ENCODE measurements around the gene DPF3. TPM values are rescaled to one million over a fixed set of nuclear protein-coding genes. Genes with fewer than 3 reads are reported as not detected.

DPF3 gene
- total and polyA plus RNA-seq, 2 donors from 2014 or later, result 2.3 to 2.8 TPM

- no peak overlapping the region for H3K27ac ChIP-seq (ENCODE audit: low read depth in 2 of 2, low read length in 2 of 2)
- FAIRE-seq (no peak), DNase-seq (no peak)
- H3K4me3 ChIP-seq (ENCODE audit: low read length in 3 of 3), result no peak overlapping the region
- H3K4me1 ChIP-seq (ENCODE audit: control insufficient read depth in 2 of 3, insufficient read depth in 2 of 3, low read depth in 1 of 3, low read length in 3 of 3), result no peaks in the 10 kb centered on the region
- no peaks in the 10 kb centered on the region for H3K9me3 ChIP-seq (ENCODE audit: control insufficient read depth in 2 of 3, insufficient read depth in 1 of 3, low read length in 3 of 3)
- no peaks in the 10 kb centered on the region for H3K36me3 ChIP-seq (ENCODE audit: control insufficient read depth in 2 of 3, insufficient read depth in 3 of 3, low read length in 3 of 3)
- intact Hi-C loops (cut with DNase I), result no loop called here
- no peak overlapping the region for H3K9ac ChIP-seq (ENCODE audit: low read length in 3 of 3)
- TF ChIP-seq, protein P1, sequence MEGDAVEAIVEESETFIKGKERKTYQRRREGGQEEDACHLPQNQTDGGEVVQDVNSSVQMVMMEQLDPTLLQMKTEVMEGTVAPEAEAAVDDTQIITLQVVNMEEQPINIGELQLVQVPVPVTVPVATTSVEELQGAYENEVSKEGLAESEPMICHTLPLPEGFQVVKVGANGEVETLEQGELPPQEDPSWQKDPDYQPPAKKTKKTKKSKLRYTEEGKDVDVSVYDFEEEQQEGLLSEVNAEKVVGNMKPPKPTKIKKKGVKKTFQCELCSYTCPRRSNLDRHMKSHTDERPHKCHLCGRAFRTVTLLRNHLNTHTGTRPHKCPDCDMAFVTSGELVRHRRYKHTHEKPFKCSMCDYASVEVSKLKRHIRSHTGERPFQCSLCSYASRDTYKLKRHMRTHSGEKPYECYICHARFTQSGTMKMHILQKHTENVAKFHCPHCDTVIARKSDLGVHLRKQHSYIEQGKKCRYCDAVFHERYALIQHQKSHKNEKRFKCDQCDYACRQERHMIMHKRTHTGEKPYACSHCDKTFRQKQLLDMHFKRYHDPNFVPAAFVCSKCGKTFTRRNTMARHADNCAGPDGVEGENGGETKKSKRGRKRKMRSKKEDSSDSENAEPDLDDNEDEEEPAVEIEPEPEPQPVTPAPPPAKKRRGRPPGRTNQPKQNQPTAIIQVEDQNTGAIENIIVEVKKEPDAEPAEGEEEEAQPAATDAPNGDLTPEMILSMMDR (IDR thresholded peaks at IDR 0.05; ENCODE audit: borderline replicate concordance, extremely low read depth, insufficient read depth), result no peak
- H3K27me3 ChIP-seq (ENCODE audit: control insufficient read depth, insufficient read depth, low read length), result no peaks in the 10 kb centered on the region
Observed at GRCh38 chr14:72603639-72604038, 290.3 kb downstream of the DPF3 start.

DNA sequence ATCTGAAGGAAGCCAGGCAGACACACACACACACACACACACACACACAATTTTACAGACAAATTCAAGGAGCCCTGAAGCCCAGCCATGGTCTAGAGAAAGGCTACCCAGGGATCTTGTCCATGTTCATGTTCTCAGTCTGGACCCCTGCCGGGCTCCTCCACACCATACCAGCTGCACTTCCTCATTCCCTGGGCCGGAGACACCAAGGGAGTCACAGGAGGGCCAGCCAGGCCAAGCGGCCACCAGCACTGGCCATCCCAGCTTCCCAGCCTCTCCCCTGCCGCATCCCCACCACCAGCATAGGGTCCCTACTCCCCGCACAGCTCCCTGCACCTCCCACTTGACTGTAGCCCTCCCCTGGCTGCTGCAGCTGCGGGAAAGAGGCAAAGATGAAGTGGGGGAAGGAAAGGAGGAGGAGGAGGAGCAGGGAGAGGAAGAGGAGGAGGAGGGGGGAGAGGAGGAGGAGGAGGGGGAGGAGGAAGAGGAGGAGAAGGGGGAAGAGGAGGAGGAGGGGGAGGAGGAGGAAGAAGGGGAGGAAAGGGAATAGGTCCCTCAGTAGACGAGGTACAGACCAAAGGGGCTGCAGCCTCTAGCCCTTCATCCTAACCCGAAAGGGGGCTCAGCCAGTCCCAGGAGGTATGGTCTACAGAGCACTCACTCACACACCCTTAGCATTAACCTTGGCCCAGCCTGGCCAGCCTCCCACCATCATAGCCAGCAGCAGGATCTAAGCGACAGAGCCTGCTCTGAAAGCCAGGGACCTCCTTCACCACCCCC lies 293.2 kb downstream of the DPF3 start:
- Histone ChIP-seq H3K27me3 (ENCODE audit: control insufficient read depth, insufficient read depth, low read length) (no peaks in the 10 kb centered on the region), H3K9ac (ENCODE audit: low read length in 3 of 3) (no peak overlapping the region), H3K4me1 (ENCODE audit: control insufficient read depth in 2 of 3, insufficient read depth in 2 of 3, low read depth in 1 of 3, low read length in 3 of 3) (no peaks in the 10 kb centered on the region), H3K27ac (ENCODE audit: low read depth in 2 of 2, low read length in 2 of 2) (no peak overlapping the region), H3K36me3 (ENCODE audit: control insufficient read depth in 2 of 3, insufficient read depth in 3 of 3, low read length in 3 of 3) (no peaks in the 10 kb centered on the region), H3K4me3 (ENCODE audit: low read length in 3 of 3) (no peak overlapping the region), H3K9me3 (ENCODE audit: control insufficient read depth in 2 of 3, insufficient read depth in 1 of 3, low read length in 3 of 3) (no peaks in the 10 kb centered on the region)
- intact Hi-C loops (cut with DNase I), result no loop called here
- TF ChIP-seq, protein P1 (IDR thresholded peaks at IDR 0.05; ENCODE audit: borderline replicate concordance, extremely low read depth, insufficient read depth), result no peak
- FAIRE-seq (no peak), DNase-seq (peak in 2 of 5 donors; percentile 42 to 69)

DNA sequence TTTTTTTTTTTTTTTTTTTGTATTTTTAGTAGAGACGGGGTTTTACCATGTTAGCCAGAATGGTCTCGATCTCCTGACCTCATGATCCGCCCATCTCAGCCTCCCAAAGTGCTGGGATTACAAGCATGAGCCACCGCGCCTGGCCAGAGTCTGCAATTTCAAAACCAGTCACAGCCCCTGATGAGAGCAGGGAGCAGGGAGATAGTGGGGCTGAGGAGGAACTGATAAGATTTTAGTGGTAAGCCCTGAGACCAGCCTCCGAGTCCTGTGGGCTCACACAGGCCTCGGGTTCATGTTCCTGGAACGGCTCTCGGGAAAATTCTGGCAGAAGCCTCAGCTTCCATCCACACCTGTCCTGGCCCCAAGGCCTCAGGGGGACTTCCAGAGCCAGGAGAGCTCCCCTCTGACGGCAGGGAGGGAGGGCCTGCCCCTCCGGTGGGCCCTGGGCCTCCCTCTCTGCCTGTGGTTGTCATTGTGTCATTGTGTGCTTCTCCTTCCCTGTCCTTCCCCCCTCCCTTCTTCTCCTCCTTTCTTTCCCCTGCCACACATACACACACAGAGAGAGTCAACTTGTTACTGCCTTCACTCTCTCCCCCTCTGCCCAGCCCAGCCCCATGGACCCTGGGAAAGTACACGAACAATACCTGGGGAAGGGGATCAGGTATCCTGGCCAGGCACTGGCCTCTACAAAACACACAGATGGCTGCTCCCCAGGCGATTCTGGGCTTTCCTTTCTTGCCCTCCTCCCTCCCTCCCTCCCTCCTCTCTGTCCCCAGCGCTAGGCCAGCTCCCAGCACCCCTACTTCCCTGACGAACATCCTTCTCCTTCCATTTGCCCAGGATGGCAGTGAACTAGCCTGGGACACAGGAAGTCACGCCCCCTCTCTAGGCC lies 294.1 kb downstream of the DPF3 start:
- no peak for FAIRE-seq
- DNase-seq, result peak in 1 of 5 donors; percentile 20
- intact Hi-C loops (cut with DNase I), result no loop called here
- TF ChIP-seq, protein P1 (IDR thresholded peaks at IDR 0.05; ENCODE audit: borderline replicate concordance, extremely low read depth, insufficient read depth), result no peak
- H3K9ac ChIP-seq (ENCODE audit: low read length in 3 of 3), result no peak overlapping the region
- no peaks in the 10 kb centered on the region for H3K27me3 ChIP-seq (ENCODE audit: control insufficient read depth, insufficient read depth, low read length)
- H3K9me3 ChIP-seq (ENCODE audit: control insufficient read depth in 2 of 3, insufficient read depth in 1 of 3, low read length in 3 of 3), result no peaks in the 10 kb centered on the region
- H3K27ac ChIP-seq (ENCODE audit: low read depth in 2 of 2, low read length in 2 of 2), result no peak overlapping the region
- no peak overlapping the region for H3K4me3 ChIP-seq (ENCODE audit: low read length in 3 of 3)
- no peaks in the 10 kb centered on the region for H3K4me1 ChIP-seq (ENCODE audit: control insufficient read depth in 2 of 3, insufficient read depth in 2 of 3, low read depth in 1 of 3, low read length in 3 of 3)
- no peaks in the 10 kb centered on the region for H3K36me3 ChIP-seq (ENCODE audit: control insufficient read depth in 2 of 3, insufficient read depth in 3 of 3, low read length in 3 of 3)
